ENCODE measurements around the gene LRP5.
"Not testable (repeated sequence)": the region's sequence is repeated elsewhere in the genome, so short reads cannot be mapped to it uniquely, and the experiment has no call there.

LRP5 gene

GRCh38 chr11:68447015-68447801 lies 134.8 kb downstream of the LRP5 start:
- CTCF ChIA-PET = interaction anchor here (0.9 to 1.6 kb wide), 13 partner anchors 9 to 238 kb away, joined by 3 to 6 read pairs (median 3); partner anchors contain the start of gene PPP6R3
- no peak for DNase-seq (ENCODE audit: low read depth, low spot score)
- POLR2A ChIA-PET = interaction anchor here (1.1 kb wide), 1 partner anchor 177 kb away, joined by 3 read pairs; no protein-coding TSS in a partner anchor

GRCh38 chr11:68447914-68448313 lies 135.5 kb downstream of the LRP5 start:
- POLR2A ChIA-PET = not testable (repeated sequence)

More at GRCh38 chr11:68447015-68447801, 134.8 kb downstream of the LRP5 start:
- no peak overlapping the region for H3K4me3 ChIP-seq (ENCODE audit: low read depth, low read length)
- TF ChIP-seq CTCF (IDR thresholded peaks at IDR 0.05; ENCODE audit: insufficient read depth, low read length, missing control alignments) = peak; percentile 95

GRCh38 chr11:68448604-68449011 lies 136.2 kb downstream of the LRP5 start:
- no peak for DNase-seq (ENCODE audit: low read depth, low spot score)
- CTCF ChIA-PET = interaction anchor here (0.6 to 1.7 kb wide), 6 partner anchors 8 to 240 kb away, joined by 3 to 10 read pairs (median 4); no protein-coding TSS in a partner anchor
- POLR2A ChIA-PET = no interaction called here
- TF ChIP-seq CTCF (IDR thresholded peaks at IDR 0.05; ENCODE audit: insufficient read depth, low read length, missing control alignments) = no peak
- H3K4me3 ChIP-seq (ENCODE audit: low read depth, low read length) = no peak overlapping the region

More at GRCh38 chr11:68447914-68448313, 135.5 kb downstream of the LRP5 start:
- not testable (repeated sequence) for H3K4me3 ChIP-seq (ENCODE audit: low read depth, low read length); DNase-seq (ENCODE audit: low read depth, low spot score)
- CTCF ChIA-PET = interaction anchor here (0.8 to 1.7 kb wide), 6 partner anchors 9 to 239 kb away, joined by 3 to 10 read pairs (median 4); no protein-coding TSS in a partner anchor

GRCh38 chr11:68449951-68450350 lies 137.6 kb downstream of the LRP5 start:
- DNase-seq (ENCODE audit: low read depth, low spot score) = no peak
- no peak for TF ChIP-seq CTCF (IDR thresholded peaks at IDR 0.05; ENCODE audit: insufficient read depth, low read length, missing control alignments)
- ChIA-PET CTCF (interaction anchor here (1.2 to 1.7 kb wide), 2 partner anchors 7 to 241 kb away, joined by 4 read pairs; no protein-coding TSS in a partner anchor), POLR2A (no interaction called here)
- no peak overlapping the region for H3K4me3 ChIP-seq (ENCODE audit: low read depth, low read length)

GRCh38 chr11:68450711-68451110 lies 138.3 kb downstream of the LRP5 start:
- ChIA-PET CTCF (interaction anchor here (1.2 to 1.4 kb wide), 2 partner anchors 193 to 242 kb away, joined by 3 to 4 read pairs; no protein-coding TSS in a partner anchor), POLR2A (no interaction called here)
- no peak for DNase-seq (ENCODE audit: low read depth, low spot score)
- H3K4me3 ChIP-seq (ENCODE audit: low read depth, low read length) = no peak overlapping the region
- no peak for TF ChIP-seq CTCF (IDR thresholded peaks at IDR 0.05; ENCODE audit: insufficient read depth, low read length, missing control alignments)

GRCh38 chr11:68454767-68455166 lies 142.4 kb downstream of the LRP5 start:
- ChIA-PET POLR2A (no interaction called here), CTCF (interaction anchor here (2.1 kb wide), 1 partner anchor 8 kb away, joined by 6 read pairs; no protein-coding TSS in a partner anchor)
- no peak for DNase-seq (ENCODE audit: low read depth, low spot score)
- TF ChIP-seq CTCF (IDR thresholded peaks at IDR 0.05; ENCODE audit: insufficient read depth, low read length, missing control alignments) = no peak
- no peak overlapping the region for H3K4me3 ChIP-seq (ENCODE audit: low read depth, low read length)
